GM12878 (cell line): ENCODE measurements around the gene UQCC2. TPM values are rescaled to one million over a fixed set of nuclear protein-coding genes. Genes with fewer than 3 reads are reported as not detected.

Experiments
- ATAC-seq: fragments of 200-7000 bp; cut with Tn5 transposase; 3 replicates; pipeline ENCODE4 v1.9.1; 2020; ENCODE audit warnings: mild to moderate bottlenecking, moderate library complexity
- BruUV-seq: library from RNA; stranded (reverse); fragments of 400-500 nt; replicated peaks from 2 replicates; lab custom pipeline; 2021; lab: Mats Ljungman, UMichigan
- CTCF ChIA-PET: fragments of 300-600 bp; sonication (Branson Sonifier 250); formaldehyde crosslinking; extraction: SDS; loops from one replicate; lab custom pipeline; 2021; ENCODE audit warnings: inconsistent platforms; lab: Yijun Ruan, JAX
- POLR2A ChIA-PET: fragments of 350-600 bp; formaldehyde crosslinking; extraction: SDS; loops from one replicate; lab custom pipeline; 2021; ENCODE audit warnings: inconsistent platforms; lab: Charles Lee
- RAD21 ChIA-PET: fragments of 300-600 bp; sonication (Branson Sonifier 250); formaldehyde crosslinking; loops from one replicate; lab custom pipeline; 2023; ENCODE audit warnings: antibody characterized with exemption; ENCODE audit not compliant: unreplicated experiment; lab: Charles Lee
- SMC1A ChIA-PET: fragments of 300-600 bp; sonication (Branson Sonifier 250); formaldehyde crosslinking; loops from one replicate; lab custom pipeline; 2023; ENCODE audit not compliant: unreplicated experiment, uncharacterized antibody; lab: Charles Lee
- DNase-seq: peaks from one replicate; pipeline ENCODE4 v3.0.0-alpha.2; 2011; ENCODE audit warnings: low read depth, low spot score
- FAIRE-seq: peaks from 3 replicates; lab custom pipeline; 2011; peaks lifted over from hg19 to GRCh38; lab: Jason Lieb, UNC
- H2AFZ ChIP-seq: 2 replicates; pipeline ENCODE4 v1.6.0; 2011; ENCODE audit warnings: low read depth, low read length, control low read depth; ENCODE audit not compliant: control insufficient read depth
- H3K27ac ChIP-seq: 2 replicates; pipeline ENCODE4 v1.5.1; 2011; ENCODE audit warnings: control low read depth; ENCODE audit not compliant: control insufficient read depth, insufficient read depth
- H3K27me3 ChIP-seq, 2 experiments: replicated peaks in 1 of 2; 2 replicates each; pipeline versions ENCODE4 v1.6.0 to v1.6.1; 2011; ENCODE audit warnings: low read length in 1 of 2; ENCODE audit not compliant: control insufficient read depth in 2 of 2, insufficient read depth in 2 of 2
- H3K36me3 ChIP-seq, 2 experiments: 2 replicates each; pipeline ENCODE4 v1.5.1; 2011; ENCODE audit warnings: low read length in 1 of 2; ENCODE audit not compliant: control insufficient read depth in 2 of 2, insufficient read depth in 2 of 2
- H3K4me1 ChIP-seq: 2 replicates; pipeline ENCODE4 v1.6.1; 2011; ENCODE audit warnings: mild to moderate bottlenecking, low read length, moderate library complexity, mixed read lengths; ENCODE audit not compliant: control insufficient read depth, insufficient read depth
- H3K4me2 ChIP-seq: 2 replicates; pipeline ENCODE4 v1.6.0; 2011; ENCODE audit warnings: control low read depth; ENCODE audit not compliant: control insufficient read depth, insufficient read depth
- H3K4me3 ChIP-seq: fragments of 200-600 bp; sonication (generic); 2 replicates; pipeline ENCODE4 v1.5.1; 2016
- H3K79me2 ChIP-seq: 2 replicates; pipeline ENCODE4 v1.6.0; 2011; ENCODE audit warnings: low read length; ENCODE audit not compliant: control insufficient read depth, insufficient read depth
- H3K9ac ChIP-seq: 2 replicates; pipeline ENCODE4 v1.8.0; 2011; ENCODE audit warnings: low read length, control low read depth, mixed read lengths; ENCODE audit not compliant: control insufficient read depth, insufficient read depth
- H3K9me3 ChIP-seq: replicated peaks from 3 replicates; pipeline ENCODE4 v1.5.1; 2011; ENCODE audit warnings: mild to moderate bottlenecking, low read length; ENCODE audit not compliant: control insufficient read depth, insufficient read depth
- H4K20me1 ChIP-seq: 2 replicates; pipeline ENCODE4 v1.6.0; 2011; ENCODE audit not compliant: control insufficient read depth, insufficient read depth
- POU2F2 ChIP-seq: IDR thresholded peaks from 3 replicates; pipeline ENCODE4 v1.6.1; 2011; ENCODE audit warnings: low read depth, mild to moderate bottlenecking, low read length, borderline replicate concordance
- RELB ChIP-seq: fragments of 450-650 bp; IDR thresholded peaks from 2 replicates; pipeline ENCODE4 v1.6.1; 2017; ENCODE audit warnings: low read depth, mild to moderate bottlenecking, moderate library complexity
- WGBS: methylation state at CpG from one replicate; pipeline ENCODE4 v1.1.6; 2016; ENCODE audit warnings: low lambda C conversion rate; ENCODE audit not compliant: insufficient replicate concordance, insufficient coverage; ENCODE audit errors: missing lambda C conversion rate; 5-methylcytosine and 5-hydroxymethylcytosine counted together
- in situ Hi-C: fragments of 300-500 bp; cut with MboI; formaldehyde crosslinking; loops from 9 replicates; pipeline ENCODE4 v1.14.3; 2018; ENCODE audit warnings: mixed read lengths
- intact Hi-C: fragments of 100-400 bp; cut with micrococcal nuclease; formaldehyde crosslinking; loops from one replicate; pipeline ENCODE4 v1.14.2; 2022; ENCODE audit not compliant: unreplicated experiment
- polyA plus RNA-seq, 11 experiments: library from polyadenylated mRNA; depleted of rRNA in 4 of 11; unstranded in 6 of 11; stranded (reverse) in 5 of 11; fragments of >200 nt; fragmentation: Nextera tagmentation in 4 of 11; fragmentation: Illumina TruSeq in 1 of 11; extraction: Ambion mirVana in 4 of 11; extraction: Trizol in 1 of 11; gene quantifications; 1 replicate in 1 of 11; 2 replicates in 10 of 11; pipeline versions ENCODE4 v1.2.1 to v1.2.3, GENCODE V29; 2011 to 2016; ENCODE audit warnings: inconsistent platforms in 2 of 11, missing spikeins in 2 of 11, low read depth in 1 of 11
- total RNA-seq, 4 experiments: library from RNA; depleted of rRNA in 3 of 4; stranded (reverse); fragments of >200 nt in 3 of 4; fragmentation: Illumina TruSeq in 1 of 4; extraction: Trizol in 1 of 4; gene quantifications; 2 replicates each; pipeline versions ENCODE4 v1.2.1 to v1.2.3, GENCODE V29; 2013 to 2021

The UQCC2 gene
- total and polyA plus RNA-seq, 10 of the 15 experiments (the other 5 are each of a cell fraction or from before 2014, with no cell fraction given): 40.6 to 478 (median 71.2) TPM

DNA sequence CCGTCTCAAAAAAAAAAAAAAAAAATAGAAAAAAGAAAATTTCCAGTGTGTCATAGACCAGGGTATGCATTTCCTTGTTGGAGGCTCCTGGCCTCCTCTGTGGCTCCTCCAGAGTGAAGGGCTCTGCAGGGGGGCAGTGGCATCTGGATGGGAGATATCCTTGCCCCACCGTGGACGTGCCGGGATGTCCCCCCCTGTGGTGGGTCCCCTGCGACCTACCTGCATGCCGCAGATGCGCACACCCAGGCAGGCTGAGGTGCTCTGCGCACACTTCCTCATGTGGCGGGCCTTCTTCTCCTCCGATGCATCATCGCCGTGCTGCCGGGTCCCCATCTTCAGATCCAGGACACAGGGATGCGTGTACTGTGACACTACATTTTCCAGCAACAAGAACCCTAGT lies 13.7 kb upstream of the UQCC2 start:
- Histone ChIP-seq H3K4me2 (no peak overlapping the region), H3K27ac (no peak overlapping the region), H3K4me1 (peaks cover 11% of the 10 kb centered on the region), H3K79me2 (no peaks in the 10 kb centered on the region), H4K20me1 (no peaks in the 10 kb centered on the region; the same call in 1 of the 2 replicates), H3K9ac (no peak overlapping the region), H3K4me3 (no peak overlapping the region), H2AFZ (no peak overlapping the region), H3K9me3 (no peaks in the 10 kb centered on the region), H3K36me3 (no peaks in the 10 kb centered on the region), H3K27me3 (peaks cover 6 to 15% of the 10 kb centered on the region in 2 experiments; a peak in 2 of 4 replicates)
- FAIRE-seq (no peak), DNase-seq (no peak), ATAC-seq (no peak)
- 65% methylated on average over 13 of the region's 14 CpGs for WGBS
- ChIA-PET CTCF (interaction anchor here (0.9 to 3.4 kb wide), 3 partner anchors 14 to 140 kb away, joined by 3 to 16 read pairs (median 4); partner anchors contain the start of gene UQCC2), SMC1A (interaction anchor here (0.6 to 0.8 kb wide), 2 partner anchors 14 to 46 kb away, joined by 3 read pairs; partner anchors contain the start of gene UQCC2), RAD21 (interaction anchor here (1.1 kb wide), 1 partner anchor 12 kb away, joined by 3 read pairs; no protein-coding TSS in a partner anchor), POLR2A (interaction anchor here (1.4 kb wide), 1 partner anchor 14 kb away, joined by 3 read pairs; the partner anchor contains the start of gene UQCC2)
- TF ChIP-seq POU2F2: no peak
- no peak for TF ChIP-seq RELB
- in situ Hi-C loops (no loop called here), intact Hi-C loops (no loop called here)
- no TSS peak for BruUV-seq
